Bronchial epithelial cell (primary cell): Measurements from ENCODE around the gene CGAS. TPM values are rescaled to one million over a fixed set of nuclear protein-coding genes. Genes with fewer than 3 reads are reported as not detected.
"Not testable (repeated sequence)": the region's sequence is repeated elsewhere in the genome, so short reads cannot be mapped to it uniquely, and the experiment has no call there.

Experiments
- DNase-seq: peaks from one replicate; pipeline ENCODE4 v3.0.0-alpha.2; 2010; ENCODE audit warnings: low read depth
- FAIRE-seq: peaks from 2 replicates; lab custom pipeline; 2011; peaks lifted over from hg19 to GRCh38; lab: Jason Lieb, UNC
- H3K27me3 ChIP-seq: 2 replicates; pipeline ENCODE4 v1.5.1; 2011; ENCODE audit warnings: low read length; ENCODE audit not compliant: control insufficient read depth, insufficient read depth
- H3K36me3 ChIP-seq: 2 replicates; pipeline ENCODE4 v1.5.1; 2011; ENCODE audit warnings: low read length; ENCODE audit not compliant: control insufficient read depth, insufficient read depth
- H3K4me3 ChIP-seq: 2 replicates; pipeline ENCODE4 v1.5.1; 2011; ENCODE audit warnings: mild to moderate bottlenecking, low read depth, low read length, control low read depth
- CTCF ChIP-seq: IDR thresholded peaks from 2 replicates; pipeline ENCODE4 v1.5.1; 2011; ENCODE audit warnings: mild to moderate bottlenecking, moderate library complexity, low read length, control low read depth, inconsistent platforms; ENCODE audit not compliant: insufficient read depth, severe bottlenecking
- total RNA-seq: library from RNA; depleted of rRNA; stranded (reverse); fragments of >200 nt; gene quantifications from 2 replicates; pipeline ENCODE4 v1.2.1, GENCODE V29; 2014

Gene CGAS
- total RNA-seq, 1 donor from 2014 or later = 3.9 TPM

- DNase-seq = no peak
- FAIRE-seq = no peak
- H3K36me3 ChIP-seq = peaks cover 24% of the 10 kb centered on the region
- H3K27me3 ChIP-seq = no peaks in the 10 kb centered on the region
- H3K4me3 ChIP-seq = no peak overlapping the region
- no peak for TF ChIP-seq CTCF
Observed at GRCh38 chr6:73477407-73477806, 25.3 kb upstream of the CGAS start.

DNA sequence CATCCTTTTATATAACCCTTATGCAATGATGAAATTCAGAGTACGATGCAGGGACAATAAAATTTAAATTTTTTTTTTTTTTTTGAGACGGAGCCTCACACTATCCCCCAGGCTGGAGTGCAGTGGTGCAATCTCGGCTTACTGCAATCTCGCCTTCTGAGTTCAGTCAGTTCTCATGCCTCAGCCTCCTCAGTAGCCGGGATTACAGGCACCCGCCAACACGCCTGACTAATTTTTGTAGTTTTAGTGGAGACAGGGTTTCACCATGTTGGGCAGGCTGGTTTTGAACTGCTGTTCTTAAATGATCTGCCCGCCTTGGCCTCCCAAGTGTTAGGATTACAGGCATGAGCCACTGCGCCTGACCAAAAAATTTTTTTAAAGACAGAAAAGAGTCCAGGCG, 24.6 kb upstream of the CGAS start:
- H3K36me3 ChIP-seq = peaks cover 18% of the 10 kb centered on the region
- no peaks in the 10 kb centered on the region for H3K27me3 ChIP-seq
- no peak for TF ChIP-seq CTCF
- FAIRE-seq = no peak
- DNase-seq = no peak
- H3K4me3 ChIP-seq = no peak overlapping the region

DNA sequence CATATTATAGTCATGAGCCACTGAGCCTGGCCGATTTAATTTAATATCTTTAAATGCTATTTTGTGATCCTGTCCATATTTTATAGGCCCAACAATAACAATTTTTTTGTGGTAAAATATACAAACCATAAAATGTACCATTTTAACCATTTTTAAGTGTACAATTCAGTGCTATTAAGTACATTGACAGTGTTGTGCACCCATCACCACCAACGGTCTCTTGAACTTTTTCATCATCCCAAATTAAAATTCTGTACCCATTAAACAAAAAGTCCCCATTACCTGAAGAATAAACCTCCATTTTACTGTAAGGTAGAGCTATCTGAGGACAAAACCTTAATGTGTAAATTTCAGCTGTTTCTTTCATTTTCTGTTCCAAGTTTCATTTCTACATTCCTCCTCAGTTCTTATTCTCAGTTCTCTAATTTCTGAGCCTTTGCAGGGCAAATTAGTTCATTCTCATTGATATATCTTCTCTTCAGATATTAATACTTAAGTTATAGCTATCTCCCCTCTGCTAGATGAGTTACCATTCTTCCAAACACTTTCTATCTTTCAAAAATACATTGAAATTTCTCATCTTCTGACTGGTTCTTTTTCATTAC, 19.7 kb upstream of the CGAS start:
- DNase-seq = no peak
- peaks cover 17% of the 10 kb centered on the region for H3K36me3 ChIP-seq
- no peak overlapping the region for H3K4me3 ChIP-seq
- FAIRE-seq = no peak
- no peaks in the 10 kb centered on the region for H3K27me3 ChIP-seq
- TF ChIP-seq CTCF = no peak

DNA sequence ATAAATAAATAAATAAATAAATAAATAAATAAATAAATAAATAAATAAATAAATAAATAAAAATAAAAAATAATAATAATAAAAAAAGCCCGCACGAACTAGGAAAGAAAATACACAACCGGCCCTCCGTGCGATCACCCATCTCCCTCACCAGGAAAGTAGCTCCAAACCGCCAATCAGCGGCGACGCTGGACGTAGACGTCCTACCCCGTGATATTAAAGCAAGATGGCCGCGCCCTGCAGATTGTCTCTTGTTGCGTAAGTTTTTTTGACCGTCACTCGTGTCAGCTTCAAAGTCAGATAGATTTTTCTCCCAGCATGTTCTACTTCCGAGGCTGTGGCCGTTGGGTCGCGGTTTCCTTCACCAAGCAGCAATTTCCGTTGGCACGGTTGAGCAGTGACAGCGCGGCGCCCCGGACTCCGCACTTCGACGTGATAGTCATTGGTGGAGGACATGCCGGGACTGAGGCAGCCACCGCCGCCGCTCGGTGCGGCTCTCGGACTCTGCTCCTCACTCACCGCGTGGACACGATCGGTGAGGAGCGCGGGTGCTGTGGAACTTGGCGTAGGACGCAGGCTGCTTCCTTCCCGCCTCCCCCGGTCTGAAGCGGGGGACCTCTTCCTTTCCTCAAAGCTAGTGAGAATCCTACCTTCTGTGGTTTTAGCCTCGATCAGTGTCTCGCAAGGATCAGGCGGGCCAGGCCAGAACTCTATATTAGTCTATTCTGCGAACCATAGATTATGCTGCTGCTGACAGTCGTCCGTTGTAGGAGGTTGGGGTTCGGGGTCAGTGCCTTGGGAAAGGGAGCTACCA, 9.6 kb upstream of the CGAS start, which contains the start of gene MTO1:
TSS of gene MTO1 (plus strand) at position 201 of the 814 bp plus-strand sequence. CDS start at position 319, 118 bp downstream.
- DNase-seq (peak; percentile 82), FAIRE-seq (no peak)
- Histone ChIP-seq H3K36me3 (no peaks in the 10 kb centered on the region), H3K4me3 (peak within 1 kb of the TSS; percentile 82), H3K27me3 (no peaks in the 10 kb centered on the region)
- no peak for TF ChIP-seq CTCF

DNA sequence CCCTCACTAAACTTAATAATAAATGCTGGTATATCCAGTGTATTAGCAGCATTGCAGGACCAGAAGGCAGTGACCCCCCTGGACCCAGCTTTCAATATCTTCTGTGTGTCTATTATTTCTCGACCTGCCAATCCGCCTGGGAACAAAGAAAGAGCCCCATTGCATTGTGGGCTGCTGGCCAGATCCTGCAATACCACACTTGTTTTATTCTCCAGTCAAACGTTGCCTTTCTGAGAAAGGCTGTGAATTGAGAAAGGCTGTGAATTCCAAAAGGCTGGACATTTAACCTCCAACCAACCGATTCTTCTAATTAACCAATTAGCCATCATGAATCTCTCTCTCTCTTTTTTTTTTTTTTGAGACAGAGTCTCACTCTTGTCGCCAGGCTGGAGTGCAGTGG, 8.0 kb upstream of the CGAS start:
- no peak for DNase-seq
- FAIRE-seq = no peak
- H3K36me3 ChIP-seq = no peaks in the 10 kb centered on the region
- H3K4me3 ChIP-seq = no peak overlapping the region
- TF ChIP-seq CTCF = no peak
- H3K27me3 ChIP-seq = no peaks in the 10 kb centered on the region

DNA sequence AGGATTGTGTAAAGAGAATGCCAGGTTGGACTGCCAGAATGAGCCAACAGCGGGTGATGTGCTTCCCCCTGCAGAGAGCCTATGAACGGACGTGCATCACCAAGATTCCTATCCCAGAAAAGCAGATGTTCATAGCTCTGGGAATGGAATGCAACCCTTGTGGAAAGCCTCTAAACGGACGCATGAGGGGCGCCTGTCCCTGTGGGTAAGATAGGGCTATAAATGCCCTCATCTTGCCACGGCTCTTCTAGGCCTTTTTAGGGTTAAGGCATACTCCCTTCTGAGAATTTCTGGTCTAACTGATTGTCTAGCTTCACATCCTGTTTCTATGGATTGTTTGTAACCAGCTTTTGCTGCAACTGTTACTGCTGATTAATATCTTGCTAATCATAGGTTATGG, 7.4 kb upstream of the CGAS start:
- not testable (repeated sequence) for FAIRE-seq, H3K27me3 ChIP-seq, H3K4me3 ChIP-seq, H3K36me3 ChIP-seq, DNase-seq
